WTC11 (cell line): ENCODE data around the gene HAGHL. TPM values are rescaled to one million over a fixed set of nuclear protein-coding genes. Genes with fewer than 3 reads are reported as not detected.

Source experiments
- ATAC-seq: fragments of 200-7000 bp; cut with Tn5 transposase; 2 replicates; pipeline ENCODE4 v1.10.0; 2021; ENCODE audit warnings: mild to moderate bottlenecking, moderate library complexity
- CTCF ChIA-PET: fragments of 300-600 bp; sonication (Branson Sonifier 250); formaldehyde crosslinking; loops from one replicate; lab custom pipeline; 2021; ENCODE audit warnings: antibody characterized with exemption; lab: Charles Lee
- POLR2A ChIA-PET: fragments of 350-600 bp; sonication (Branson Sonifier 250); formaldehyde crosslinking; loops from one replicate; lab custom pipeline; 2021; ENCODE audit warnings: antibody characterized with exemption; lab: Charles Lee
- DNase-seq: peaks from one replicate; pipeline ENCODE4 v3.0.0; 2021; ENCODE audit warnings: low spot score
- H3K27ac Mint-ChIP-seq: 2 replicates; pipeline ENCODE4 v1.8.0; 2021; ENCODE audit warnings: mixed read lengths
- H3K27me3 Mint-ChIP-seq: 2 replicates; pipeline ENCODE4 v1.8.0; 2021; ENCODE audit warnings: low read depth, mild to moderate bottlenecking, moderate library complexity, mixed read lengths
- H3K36me3 Mint-ChIP-seq: 2 replicates; pipeline ENCODE4 v1.8.0; 2021; ENCODE audit warnings: mixed read lengths
- H3K4me1 Mint-ChIP-seq: 2 replicates; pipeline ENCODE4 v1.8.0; 2022; ENCODE audit warnings: mixed read lengths
- H3K4me3 Mint-ChIP-seq: 2 replicates; pipeline ENCODE4 v1.8.0; 2021; ENCODE audit warnings: mild to moderate bottlenecking, moderate library complexity, mixed read lengths
- H3K9me3 Mint-ChIP-seq: 2 replicates; pipeline ENCODE4 v1.8.0; 2021; ENCODE audit warnings: mixed read lengths
- CBFB ChIP-seq: sonication (generic); formaldehyde crosslinking; IDR thresholded peaks from 2 replicates; pipeline ENCODE4 v1.8.1; 2022; ENCODE audit warnings: mild to moderate bottlenecking, low read depth, missing genetic modification reagents
- ESRRA ChIP-seq: sonication (generic); formaldehyde crosslinking; IDR thresholded peaks from 2 replicates; pipeline ENCODE4 v1.8.1; 2022; ENCODE audit warnings: mild to moderate bottlenecking, missing genetic modification reagents, borderline replicate concordance
- ETV6 ChIP-seq: sonication (generic); formaldehyde crosslinking; IDR thresholded peaks from 2 replicates; pipeline ENCODE4 v1.8.1; 2022; ENCODE audit warnings: mild to moderate bottlenecking, missing genetic modification reagents
- KAT7 ChIP-seq: sonication (generic); formaldehyde crosslinking; IDR thresholded peaks from 2 replicates; pipeline ENCODE4 v1.8.1; 2023; ENCODE audit warnings: missing genetic modification reagents, mild to moderate bottlenecking, borderline replicate concordance
- MXD4 ChIP-seq: fragments of 250-450 bp; sonication (Bioruptor Pico); IDR thresholded peaks from 2 replicates; pipeline ENCODE4 v1.8.0; 2021; ENCODE audit warnings: mild to moderate bottlenecking, moderate library complexity, borderline replicate concordance
- NFE2L1 ChIP-seq: sonication (generic); formaldehyde crosslinking; IDR thresholded peaks from 2 replicates; pipeline ENCODE4 v1.8.1; 2023; ENCODE audit warnings: missing genetic modification reagents
- RORB ChIP-seq: fragments of 250-450 bp; sonication (Bioruptor Pico); IDR thresholded peaks from 2 replicates; pipeline ENCODE4 v1.9.0; 2021; ENCODE audit warnings: mild to moderate bottlenecking
- TP53 ChIP-seq: sonication (generic); formaldehyde crosslinking; IDR thresholded peaks from 2 replicates; pipeline ENCODE4 v1.8.1; 2023; ENCODE audit warnings: mild to moderate bottlenecking, missing genetic modification reagents
- ZNF263 ChIP-seq: sonication (generic); formaldehyde crosslinking; IDR thresholded peaks from 2 replicates; pipeline ENCODE4 v1.8.1; 2022; ENCODE audit warnings: low read depth, mild to moderate bottlenecking, moderate library complexity, missing genetic modification reagents
- ZNF416 ChIP-seq: fragments of 250-450 bp; sonication (Bioruptor Pico); IDR thresholded peaks from 2 replicates; pipeline ENCODE4 v1.9.0; 2021; ENCODE audit warnings: mild to moderate bottlenecking, inconsistent platforms
- total RNA-seq: library from RNA; stranded (reverse); gene quantifications from 3 replicates; pipeline ENCODE4 v1.2.3, GENCODE V29; 2021
- TF ChIP-seq, protein P1 (sequence below): sonication (generic); formaldehyde crosslinking; conservative IDR thresholded peaks from 2 replicates; pipeline ENCODE4 v1.8.1; 2022; ENCODE audit warnings: mild to moderate bottlenecking, missing genetic modification reagents
- TF ChIP-seq, protein P2 (sequence below): fragments of 250-450 bp; sonication (Bioruptor Pico); IDR thresholded peaks from 2 replicates; pipeline ENCODE4 v1.8.0; 2021; ENCODE audit warnings: mild to moderate bottlenecking
- TF ChIP-seq, protein P3 (sequence below): fragments of 200-600 bp; IDR thresholded peaks from 2 replicates; pipeline ENCODE4 v1.8.0; 2022; ENCODE audit warnings: antibody characterized with exemption
- TF ChIP-seq, protein P4 (sequence below): sonication (generic); formaldehyde crosslinking; IDR thresholded peaks from 2 replicates; pipeline ENCODE4 v1.8.0; 2022; ENCODE audit warnings: missing genetic modification reagents
- TF ChIP-seq, protein P5 (sequence below): sonication (generic); formaldehyde crosslinking; IDR thresholded peaks from 2 replicates; pipeline ENCODE4 v1.8.0; 2022; ENCODE audit warnings: mild to moderate bottlenecking, missing genetic modification reagents
- TF ChIP-seq, protein P6 (sequence below): sonication (generic); formaldehyde crosslinking; IDR thresholded peaks from 2 replicates; pipeline ENCODE4 v1.8.1; 2023; ENCODE audit warnings: mild to moderate bottlenecking, missing genetic modification reagents
- TF ChIP-seq, protein P7 (sequence below): fragments of 250-450 bp; sonication (Bioruptor Pico); IDR thresholded peaks from 2 replicates; pipeline ENCODE4 v1.9.0; 2021; ENCODE audit warnings: mild to moderate bottlenecking

Gene HAGHL
- total RNA-seq, 1 experiment from 2014 or later, result 41.7 TPM

DNA sequence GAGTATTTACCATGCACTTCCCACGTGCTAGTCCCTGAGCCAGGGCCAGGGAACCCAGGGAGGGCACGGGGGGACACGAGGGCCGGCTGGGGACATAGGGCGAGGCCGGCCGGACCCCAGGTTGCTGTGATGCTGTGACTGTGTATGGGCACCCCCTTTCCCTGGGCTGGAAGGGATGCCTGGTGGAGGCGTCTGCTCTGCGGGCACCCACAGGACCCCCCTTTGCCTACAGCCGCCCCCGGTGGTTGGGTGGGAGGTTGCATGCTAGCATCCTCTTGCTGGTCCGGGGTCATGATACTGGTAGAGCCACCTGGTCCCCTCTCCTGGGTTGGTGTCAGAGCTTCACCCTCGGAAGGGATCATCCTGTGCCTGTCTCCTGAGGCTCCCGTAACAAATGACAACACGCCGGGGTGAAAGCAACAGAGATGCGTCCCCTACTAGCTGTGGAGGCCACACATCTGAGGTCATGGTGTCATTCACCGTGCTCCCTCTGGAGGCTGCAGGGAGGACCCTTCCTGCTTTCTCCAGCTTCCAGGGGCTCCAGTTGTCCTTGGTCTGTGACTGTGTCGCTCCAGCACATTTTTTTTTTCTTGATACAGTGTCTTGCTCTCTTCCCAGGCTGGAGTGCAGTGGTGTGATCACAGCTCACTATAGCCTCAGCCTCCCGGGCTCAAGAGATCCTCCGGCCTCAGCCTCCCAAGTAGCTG, 17.0 kb downstream of the HAGHL start:
- ChIA-PET CTCF (interaction anchor here (0.8 to 3.8 kb wide), 16 partner anchors 8 to 54 kb away, joined by 3 to 27 read pairs (median 4); partner anchors contain the start of genes ANTKMT, CCDC78, CHTF18 and HAGHL), POLR2A (interaction anchor here (0.9 kb wide), 1 partner anchor 24 kb away, joined by 3 read pairs; no protein-coding TSS in a partner anchor)
- Mint-ChIP-seq H3K27me3 (no peaks in the 10 kb centered on the region), H3K9me3 (no peaks in the 10 kb centered on the region), H3K36me3 (no peaks in the 10 kb centered on the region), H3K4me3 (no peak overlapping the region), H3K4me1 (peaks cover 7% of the 10 kb centered on the region), H3K27ac (no peak overlapping the region)
- DNase-seq, result peak; percentile 65
- TF ChIP-seq ZNF263 (CRISPR knock-in tag), result peak; percentile 53; the same call in 1 of the 2 replicates
- TF ChIP-seq RORB (CRISPR knock-in tag), result no peak
- no peak for TF ChIP-seq CBFB (CRISPR knock-in tag)
- TF ChIP-seq, protein P1, sequence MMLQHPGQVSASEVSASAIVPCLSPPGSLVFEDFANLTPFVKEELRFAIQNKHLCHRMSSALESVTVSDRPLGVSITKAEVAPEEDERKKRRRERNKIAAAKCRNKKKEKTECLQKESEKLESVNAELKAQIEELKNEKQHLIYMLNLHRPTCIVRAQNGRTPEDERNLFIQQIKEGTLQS (CRISPR knock-in tag), result no peak
- TF ChIP-seq, protein P2, sequence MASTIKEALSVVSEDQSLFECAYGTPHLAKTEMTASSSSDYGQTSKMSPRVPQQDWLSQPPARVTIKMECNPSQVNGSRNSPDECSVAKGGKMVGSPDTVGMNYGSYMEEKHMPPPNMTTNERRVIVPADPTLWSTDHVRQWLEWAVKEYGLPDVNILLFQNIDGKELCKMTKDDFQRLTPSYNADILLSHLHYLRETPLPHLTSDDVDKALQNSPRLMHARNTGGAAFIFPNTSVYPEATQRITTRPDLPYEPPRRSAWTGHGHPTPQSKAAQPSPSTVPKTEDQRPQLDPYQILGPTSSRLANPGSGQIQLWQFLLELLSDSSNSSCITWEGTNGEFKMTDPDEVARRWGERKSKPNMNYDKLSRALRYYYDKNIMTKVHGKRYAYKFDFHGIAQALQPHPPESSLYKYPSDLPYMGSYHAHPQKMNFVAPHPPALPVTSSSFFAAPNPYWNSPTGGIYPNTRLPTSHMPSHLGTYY (CRISPR knock-in tag), result no peak
- TF ChIP-seq ESRRA (CRISPR knock-in tag), result no peak
- TF ChIP-seq, protein P3, sequence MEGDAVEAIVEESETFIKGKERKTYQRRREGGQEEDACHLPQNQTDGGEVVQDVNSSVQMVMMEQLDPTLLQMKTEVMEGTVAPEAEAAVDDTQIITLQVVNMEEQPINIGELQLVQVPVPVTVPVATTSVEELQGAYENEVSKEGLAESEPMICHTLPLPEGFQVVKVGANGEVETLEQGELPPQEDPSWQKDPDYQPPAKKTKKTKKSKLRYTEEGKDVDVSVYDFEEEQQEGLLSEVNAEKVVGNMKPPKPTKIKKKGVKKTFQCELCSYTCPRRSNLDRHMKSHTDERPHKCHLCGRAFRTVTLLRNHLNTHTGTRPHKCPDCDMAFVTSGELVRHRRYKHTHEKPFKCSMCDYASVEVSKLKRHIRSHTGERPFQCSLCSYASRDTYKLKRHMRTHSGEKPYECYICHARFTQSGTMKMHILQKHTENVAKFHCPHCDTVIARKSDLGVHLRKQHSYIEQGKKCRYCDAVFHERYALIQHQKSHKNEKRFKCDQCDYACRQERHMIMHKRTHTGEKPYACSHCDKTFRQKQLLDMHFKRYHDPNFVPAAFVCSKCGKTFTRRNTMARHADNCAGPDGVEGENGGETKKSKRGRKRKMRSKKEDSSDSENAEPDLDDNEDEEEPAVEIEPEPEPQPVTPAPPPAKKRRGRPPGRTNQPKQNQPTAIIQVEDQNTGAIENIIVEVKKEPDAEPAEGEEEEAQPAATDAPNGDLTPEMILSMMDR, result peak; percentile 43; the same call in 1 of the 2 replicates
- TF ChIP-seq, all 79 proteins: peak for 2
- ATAC-seq, result peak; percentile 19

DNA sequence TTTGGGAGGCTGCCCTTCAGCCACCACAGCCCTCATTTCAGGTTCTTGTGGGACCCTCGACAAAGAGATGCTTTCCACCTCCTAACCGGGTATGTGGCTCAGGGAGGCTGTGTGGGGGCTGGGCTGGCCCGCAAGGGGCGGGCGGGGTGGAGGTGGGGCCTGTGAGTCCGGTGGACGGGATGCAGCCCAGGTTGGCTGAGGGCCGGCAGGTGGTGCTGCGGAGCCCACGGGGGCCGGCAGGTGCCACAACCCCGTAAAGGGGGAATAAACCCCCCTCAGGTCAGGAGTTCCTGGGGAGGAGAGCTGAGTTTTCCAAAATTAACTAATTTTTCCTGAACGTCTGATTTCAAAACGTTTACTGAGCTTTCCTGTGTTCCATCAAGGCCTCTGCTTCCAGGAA, 18.8 kb downstream of the HAGHL start:
- Mint-ChIP-seq H3K4me1 (peaks cover 7% of the 10 kb centered on the region), H3K27me3 (no peaks in the 10 kb centered on the region), H3K27ac (no peak overlapping the region), H3K36me3 (no peaks in the 10 kb centered on the region), H3K9me3 (no peaks in the 10 kb centered on the region), H3K4me3 (no peak overlapping the region)
- POLR2A ChIA-PET, result no interaction called here
- CTCF ChIA-PET, result interaction anchor here (0.6 to 1.8 kb wide), 5 partner anchors 14 to 1770 kb away, joined by 3 to 18 read pairs (median 10); partner anchors contain the start of genes CHTF18, METRN and RPUSD1
- DNase-seq, result peak; percentile 90
- TF ChIP-seq, protein P4, sequence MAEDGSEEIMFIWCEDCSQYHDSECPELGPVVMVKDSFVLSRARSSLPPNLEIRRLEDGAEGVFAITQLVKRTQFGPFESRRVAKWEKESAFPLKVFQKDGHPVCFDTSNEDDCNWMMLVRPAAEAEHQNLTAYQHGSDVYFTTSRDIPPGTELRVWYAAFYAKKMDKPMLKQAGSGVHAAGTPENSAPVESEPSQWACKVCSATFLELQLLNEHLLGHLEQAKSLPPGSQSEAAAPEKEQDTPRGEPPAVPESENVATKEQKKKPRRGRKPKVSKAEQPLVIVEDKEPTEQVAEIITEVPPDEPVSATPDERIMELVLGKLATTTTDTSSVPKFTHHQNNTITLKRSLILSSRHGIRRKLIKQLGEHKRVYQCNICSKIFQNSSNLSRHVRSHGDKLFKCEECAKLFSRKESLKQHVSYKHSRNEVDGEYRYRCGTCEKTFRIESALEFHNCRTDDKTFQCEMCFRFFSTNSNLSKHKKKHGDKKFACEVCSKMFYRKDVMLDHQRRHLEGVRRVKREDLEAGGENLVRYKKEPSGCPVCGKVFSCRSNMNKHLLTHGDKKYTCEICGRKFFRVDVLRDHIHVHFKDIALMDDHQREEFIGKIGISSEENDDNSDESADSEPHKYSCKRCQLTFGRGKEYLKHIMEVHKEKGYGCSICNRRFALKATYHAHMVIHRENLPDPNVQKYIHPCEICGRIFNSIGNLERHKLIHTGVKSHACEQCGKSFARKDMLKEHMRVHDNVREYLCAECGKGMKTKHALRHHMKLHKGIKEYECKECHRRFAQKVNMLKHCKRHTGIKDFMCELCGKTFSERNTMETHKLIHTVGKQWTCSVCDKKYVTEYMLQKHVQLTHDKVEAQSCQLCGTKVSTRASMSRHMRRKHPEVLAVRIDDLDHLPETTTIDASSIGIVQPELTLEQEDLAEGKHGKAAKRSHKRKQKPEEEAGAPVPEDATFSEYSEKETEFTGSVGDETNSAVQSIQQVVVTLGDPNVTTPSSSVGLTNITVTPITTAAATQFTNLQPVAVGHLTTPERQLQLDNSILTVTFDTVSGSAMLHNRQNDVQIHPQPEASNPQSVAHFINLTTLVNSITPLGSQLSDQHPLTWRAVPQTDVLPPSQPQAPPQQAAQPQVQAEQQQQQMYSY (CRISPR knock-in tag), result 0 out of 2 replicates have a peak, but pooled peaks have one; percentile 17
- no peak for TF ChIP-seq ETV6 (CRISPR knock-in tag)
- TF ChIP-seq, all 79 proteins: peak for 1
- ATAC-seq, result peak; percentile 87

DNA sequence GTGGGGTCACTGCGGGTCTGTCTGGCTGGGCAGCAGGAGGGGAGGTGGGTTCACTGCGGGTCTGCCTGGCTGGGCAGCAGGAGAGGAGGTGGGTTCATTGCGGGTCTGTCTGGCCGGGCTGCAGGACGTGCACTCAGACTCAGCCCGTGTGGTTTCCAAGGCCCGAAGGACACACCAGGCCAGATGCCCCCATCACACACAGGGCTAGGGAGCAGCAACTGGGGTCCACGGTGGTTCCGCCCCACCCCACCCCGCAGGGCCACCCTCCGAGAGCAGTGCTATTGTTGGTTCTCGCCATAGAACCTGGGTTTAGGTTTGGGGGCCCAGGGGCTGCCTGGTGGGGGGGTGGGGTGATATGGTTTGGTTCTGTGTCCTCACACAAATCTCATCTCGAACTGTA, 19.7 kb downstream of the HAGHL start:
- CTCF ChIA-PET, result no interaction called here
- Mint-ChIP-seq H3K27ac (no peak overlapping the region), H3K27me3 (no peaks in the 10 kb centered on the region), H3K36me3 (no peaks in the 10 kb centered on the region)
- ATAC-seq (no peak), DNase-seq (no peak)
- TF ChIP-seq MXD4 (CRISPR knock-in tag) (no peak), KAT7 (no peak), ZNF416 (no peak), ZNF263 (CRISPR knock-in tag) (no peak), TP53 (CRISPR knock-in tag) (no peak), NFE2L1 (CRISPR knock-in tag) (no peak)
- TF ChIP-seq, protein P5, sequence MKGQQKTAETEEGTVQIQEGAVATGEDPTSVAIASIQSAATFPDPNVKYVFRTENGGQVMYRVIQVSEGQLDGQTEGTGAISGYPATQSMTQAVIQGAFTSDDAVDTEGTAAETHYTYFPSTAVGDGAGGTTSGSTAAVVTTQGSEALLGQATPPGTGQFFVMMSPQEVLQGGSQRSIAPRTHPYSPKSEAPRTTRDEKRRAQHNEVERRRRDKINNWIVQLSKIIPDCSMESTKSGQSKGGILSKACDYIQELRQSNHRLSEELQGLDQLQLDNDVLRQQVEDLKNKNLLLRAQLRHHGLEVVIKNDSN (CRISPR knock-in tag), result no peak
- TF ChIP-seq, protein P6, sequence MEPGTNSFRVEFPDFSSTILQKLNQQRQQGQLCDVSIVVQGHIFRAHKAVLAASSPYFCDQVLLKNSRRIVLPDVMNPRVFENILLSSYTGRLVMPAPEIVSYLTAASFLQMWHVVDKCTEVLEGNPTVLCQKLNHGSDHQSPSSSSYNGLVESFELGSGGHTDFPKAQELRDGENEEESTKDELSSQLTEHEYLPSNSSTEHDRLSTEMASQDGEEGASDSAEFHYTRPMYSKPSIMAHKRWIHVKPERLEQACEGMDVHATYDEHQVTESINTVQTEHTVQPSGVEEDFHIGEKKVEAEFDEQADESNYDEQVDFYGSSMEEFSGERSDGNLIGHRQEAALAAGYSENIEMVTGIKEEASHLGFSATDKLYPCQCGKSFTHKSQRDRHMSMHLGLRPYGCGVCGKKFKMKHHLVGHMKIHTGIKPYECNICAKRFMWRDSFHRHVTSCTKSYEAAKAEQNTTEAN (CRISPR knock-in tag), result no peak
- TF ChIP-seq, protein P7, sequence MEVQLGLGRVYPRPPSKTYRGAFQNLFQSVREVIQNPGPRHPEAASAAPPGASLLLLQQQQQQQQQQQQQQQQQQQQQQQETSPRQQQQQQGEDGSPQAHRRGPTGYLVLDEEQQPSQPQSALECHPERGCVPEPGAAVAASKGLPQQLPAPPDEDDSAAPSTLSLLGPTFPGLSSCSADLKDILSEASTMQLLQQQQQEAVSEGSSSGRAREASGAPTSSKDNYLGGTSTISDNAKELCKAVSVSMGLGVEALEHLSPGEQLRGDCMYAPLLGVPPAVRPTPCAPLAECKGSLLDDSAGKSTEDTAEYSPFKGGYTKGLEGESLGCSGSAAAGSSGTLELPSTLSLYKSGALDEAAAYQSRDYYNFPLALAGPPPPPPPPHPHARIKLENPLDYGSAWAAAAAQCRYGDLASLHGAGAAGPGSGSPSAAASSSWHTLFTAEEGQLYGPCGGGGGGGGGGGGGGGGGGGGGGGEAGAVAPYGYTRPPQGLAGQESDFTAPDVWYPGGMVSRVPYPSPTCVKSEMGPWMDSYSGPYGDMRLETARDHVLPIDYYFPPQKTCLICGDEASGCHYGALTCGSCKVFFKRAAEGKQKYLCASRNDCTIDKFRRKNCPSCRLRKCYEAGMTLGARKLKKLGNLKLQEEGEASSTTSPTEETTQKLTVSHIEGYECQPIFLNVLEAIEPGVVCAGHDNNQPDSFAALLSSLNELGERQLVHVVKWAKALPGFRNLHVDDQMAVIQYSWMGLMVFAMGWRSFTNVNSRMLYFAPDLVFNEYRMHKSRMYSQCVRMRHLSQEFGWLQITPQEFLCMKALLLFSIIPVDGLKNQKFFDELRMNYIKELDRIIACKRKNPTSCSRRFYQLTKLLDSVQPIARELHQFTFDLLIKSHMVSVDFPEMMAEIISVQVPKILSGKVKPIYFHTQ (CRISPR knock-in tag), result no peak
- TF ChIP-seq, all 79 proteins: peak for 0
- no peak overlapping the region for H3K4me3 Mint-ChIP-seq
- POLR2A ChIA-PET, result no interaction called here
- no peaks in the 10 kb centered on the region for H3K9me3 Mint-ChIP-seq
- peaks cover 16% of the 10 kb centered on the region for H3K4me1 Mint-ChIP-seq
